GM12875 (cell line): ENCODE results near the gene ITGA2.
"Not testable (repeated sequence)": the region's sequence is repeated elsewhere in the genome, so short reads cannot be mapped to it uniquely, and the experiment has no call there.

Experiments
- H3K4me3 ChIP-seq: one replicate; pipeline ENCODE4 v1.5.1; 2011; ENCODE audit warnings: low read depth, low read length, control low read depth
- CTCF ChIP-seq: IDR thresholded peaks from 2 replicates; pipeline ENCODE4 v1.5.1; 2011; ENCODE audit warnings: low read depth, mild to moderate bottlenecking, control low read depth, inconsistent platforms, low read length, moderate library complexity, borderline replicate concordance; ENCODE audit not compliant: insufficient read depth

The ITGA2 gene

GRCh38 chr5:52950686-52951085, 38.5 kb upstream of the ITGA2 start:
- TF ChIP-seq CTCF = no peak
- H3K4me3 ChIP-seq = no peak overlapping the region

GRCh38 chr5:52952483-52952882, 36.7 kb upstream of the ITGA2 start:
- H3K4me3 ChIP-seq = no peak overlapping the region
- TF ChIP-seq CTCF = no peak

GRCh38 chr5:52956014-52956413, 33.1 kb upstream of the ITGA2 start:
- TF ChIP-seq CTCF = no peak

GRCh38 chr5:52956915-52957747, 32.0 kb upstream of the ITGA2 start:
- TF ChIP-seq CTCF = no peak
- no peak overlapping the region for H3K4me3 ChIP-seq

More at GRCh38 chr5:52956014-52956413, 33.1 kb upstream of the ITGA2 start:
- H3K4me3 ChIP-seq = no peak overlapping the region

GRCh38 chr5:52961274-52961681, 27.9 kb upstream of the ITGA2 start:
- TF ChIP-seq CTCF = no peak

GRCh38 chr5:52963636-52964035, 25.5 kb upstream of the ITGA2 start:
- H3K4me3 ChIP-seq = no peak overlapping the region
- TF ChIP-seq CTCF = no peak

More at GRCh38 chr5:52961274-52961681, 27.9 kb upstream of the ITGA2 start:
- no peak overlapping the region for H3K4me3 ChIP-seq

GRCh38 chr5:52964138-52964537, 25.0 kb upstream of the ITGA2 start:
- no peak for TF ChIP-seq CTCF
- no peak overlapping the region for H3K4me3 ChIP-seq

- H3K4me3 ChIP-seq = not testable (repeated sequence)
Measured at GRCh38 chr5:52976157-52976556, 13.0 kb upstream of the ITGA2 start.
